Naive thymus-derived CD8-positive, alpha-beta T cell (primary cell): ENCODE results near the gene MTA1. TPM values are rescaled to one million over a fixed set of nuclear protein-coding genes. Genes with fewer than 3 reads are reported as not detected.

Experiments used
- ATAC-seq, 2 donors: fragments of 150-1000 bp; cut with Tn5 transposase in 1 of 2; sonication (Bioruptor Pico), chemical (Tn5 transposase) in 1 of 2; 1 replicate in 1 of 2; 2 replicates in 1 of 2; pipeline ENCODE4 v1.10.0; 2021; ENCODE audit warnings: mild to moderate bottlenecking in 2 of 2, moderate library complexity in 2 of 2
- POLR2A ChIA-PET: fragments of 350-600 bp; sonication (Branson Sonifier 250); formaldehyde crosslinking; loops from one replicate; lab custom pipeline; 2021; ENCODE audit warnings: antibody characterized with exemption; lab: Charles Lee
- DNase-seq, 10 donors: peaks; one replicate each; pipeline versions ENCODE4 v3.0.0 to v3.0.0-alpha.2; 2020 to 2022
- H3K27ac Mint-ChIP-seq, 10 donors: one replicate each; pipeline ENCODE4 v1.8.0; 2020 to 2022; ENCODE audit warnings: mild to moderate bottlenecking in 10 of 10, mixed read lengths in 10 of 10, moderate library complexity in 4 of 10, inconsistent platforms in 1 of 10
- H3K27me3 Mint-ChIP-seq, 5 donors: one replicate each; pipeline ENCODE4 v1.8.0; 2021 to 2022; ENCODE audit warnings: mixed read lengths in 5 of 5
- H3K36me3 Mint-ChIP-seq, 3 donors: one replicate each; pipeline ENCODE4 v1.8.0; 2020 to 2022; ENCODE audit warnings: mixed read lengths in 3 of 3, mild to moderate bottlenecking in 2 of 3, inconsistent platforms in 1 of 3
- H3K4me1 Mint-ChIP-seq, 4 donors: one replicate each; pipeline ENCODE4 v1.8.0; 2021 to 2022; ENCODE audit warnings: mixed read lengths in 4 of 4
- H3K4me3 Mint-ChIP-seq, 10 donors: one replicate each; pipeline ENCODE4 v1.8.0; 2020 to 2022; ENCODE audit warnings: mild to moderate bottlenecking in 10 of 10, mixed read lengths in 10 of 10, moderate library complexity in 6 of 10, inconsistent platforms in 1 of 10
- H3K9me3 Mint-ChIP-seq, 9 donors: one replicate each; pipeline ENCODE4 v1.8.0; 2020 to 2022; ENCODE audit warnings: mixed read lengths in 9 of 9, mild to moderate bottlenecking in 3 of 9, inconsistent platforms in 1 of 9, moderate library complexity in 1 of 9
- polyA plus RNA-seq, 3 donors: library from polyadenylated mRNA; unstranded; fragments of 300-500 nt; fragmentation: Illumina TruSeq; gene quantifications; one replicate each; pipeline ENCODE4 v1.2.3, GENCODE V29; 2021
- total RNA-seq, 8 experiments: library from RNA in 2 of 8; stranded (reverse) in 2 of 8; gene quantifications; one replicate each; pipeline ENCODE4 v1.2.3 and lab custom pipeline; 2021 to 2026

MTA1 gene
- total RNA-seq (100 to 1,000 TPM; 139 to 142 TPM), polyA plus RNA-seq (1 to 10 TPM; 3.1 to 6.5 (median 3.6) TPM), total RNA-seq (lab: John Stamatoyannopoulos, UW) (52.7 to 146 (median 78.8) reads per million in 6 experiments)

GRCh38 chr14:105419195-105420091 is at the start of gene MTA1:
Gene MTA1 (plus strand): TSS chr14:105419827. CDS start chr14:105420036, 209 bp downstream.
- POLR2A ChIA-PET, result interaction anchor here (1.1 to 1.6 kb wide), 2 partner anchors 29 to 51 kb away, joined by 3 to 4 read pairs; no protein-coding TSS in a partner anchor

GRCh38 chr14:105374389-105374788 is 45.2 kb upstream of the MTA1 start:
- H3K4me3 Mint-ChIP-seq, result no peak overlapping the region
- POLR2A ChIA-PET, result interaction anchor here (1.1 to 1.6 kb wide), 3 partner anchors 25 to 116 kb away, joined by 3 to 4 read pairs (median 3); no protein-coding TSS in a partner anchor
- peaks cover 12 to 18% (median 17%) of the 10 kb centered on the region in 4 donors for H3K4me1 Mint-ChIP-seq
- DNase-seq (no peak), ATAC-seq (no peak)
- no peaks in the 10 kb centered on the region for H3K9me3 Mint-ChIP-seq
- peaks cover 0 to 3% (median 0%) of the 10 kb centered on the region in 3 donors for H3K36me3 Mint-ChIP-seq
- H3K27me3 Mint-ChIP-seq, result peaks cover 0 to 2% (median 0%) of the 10 kb centered on the region in 5 donors
- H3K27ac Mint-ChIP-seq, result no peak overlapping the region

More at GRCh38 chr14:105419195-105420091, at the start of gene MTA1:
- H3K4me1 Mint-ChIP-seq, result peaks cover 12 to 36% (median 34%) of the 10 kb centered on the region in 4 donors
- ATAC-seq (peak; percentile 37 to 66), DNase-seq (peak in 7 of 10 donors; percentile 18 to 59 (median 40))
- peak within 1 kb of the TSS; percentile 80 to 94 (median 83) for H3K4me3 Mint-ChIP-seq
- H3K9me3 Mint-ChIP-seq, result no peaks in the 10 kb centered on the region
- peak within 1 kb of the TSS; percentile 80 to 94 (median 88) for H3K27ac Mint-ChIP-seq
- H3K36me3 Mint-ChIP-seq, result no peaks in the 10 kb centered on the region
- no peaks in the 10 kb centered on the region for H3K27me3 Mint-ChIP-seq

- POLR2A ChIA-PET, result no interaction called here
- Mint-ChIP-seq H3K4me3 (peak overlapping the region in 1 of 10 donors; percentile 4), H3K4me1 (peaks cover 12 to 17% (median 16%) of the 10 kb centered on the region in 4 donors)
These were observed 44.0 kb upstream of the MTA1 start for GRCh38 chr14:105375635-105376057.

GRCh38 chr14:105376521-105377440 is 42.8 kb upstream of the MTA1 start:
- no peaks in the 10 kb centered on the region for H3K9me3 Mint-ChIP-seq
- peaks cover 0 to 2% (median 0%) of the 10 kb centered on the region in 5 donors for H3K27me3 Mint-ChIP-seq
- H3K27ac Mint-ChIP-seq, result peak overlapping the region in 1 of 10 donors; percentile 9
- no peaks in the 10 kb centered on the region for H3K36me3 Mint-ChIP-seq
- no peak overlapping the region for H3K4me3 Mint-ChIP-seq
- POLR2A ChIA-PET, result no interaction called here
- ATAC-seq, result no peak
- peaks cover 7 to 14% (median 11%) of the 10 kb centered on the region in 4 donors for H3K4me1 Mint-ChIP-seq
- DNase-seq, result no peak

More at GRCh38 chr14:105375635-105376057, 44.0 kb upstream of the MTA1 start:
- ATAC-seq (peak in 1 of 2 donors; percentile 7), DNase-seq (no peak)
- H3K27ac Mint-ChIP-seq, result peak overlapping the region in 7 of 10 donors; percentile 16 to 83 (median 25)
- H3K9me3 Mint-ChIP-seq, result no peaks in the 10 kb centered on the region
- H3K27me3 Mint-ChIP-seq, result peaks cover 0 to 2% (median 0%) of the 10 kb centered on the region in 5 donors
- H3K36me3 Mint-ChIP-seq, result peaks cover 0 to 1% (median 0%) of the 10 kb centered on the region in 3 donors

- H3K4me1 Mint-ChIP-seq, result peaks cover 7 to 14% (median 11%) of the 10 kb centered on the region in 4 donors
- DNase-seq (no peak), ATAC-seq (no peak)
- H3K27ac Mint-ChIP-seq, result no peak overlapping the region
- POLR2A ChIA-PET, result no interaction called here
- H3K4me3 Mint-ChIP-seq, result no peak overlapping the region
- H3K27me3 Mint-ChIP-seq, result peaks cover 0 to 2% (median 0%) of the 10 kb centered on the region in 5 donors
- no peaks in the 10 kb centered on the region for H3K36me3 Mint-ChIP-seq
- no peaks in the 10 kb centered on the region for H3K9me3 Mint-ChIP-seq
These were observed 42.0 kb upstream of the MTA1 start for GRCh38 chr14:105377555-105378182.

GRCh38 chr14:105378199-105378598 is 41.4 kb upstream of the MTA1 start:
- H3K27me3 Mint-ChIP-seq, result peaks cover 0 to 2% (median 0%) of the 10 kb centered on the region in 5 donors
- no peak overlapping the region for H3K4me3 Mint-ChIP-seq
- DNase-seq (no peak), ATAC-seq (no peak)
- H3K9me3 Mint-ChIP-seq, result no peaks in the 10 kb centered on the region
- peaks cover 7 to 14% (median 11%) of the 10 kb centered on the region in 4 donors for H3K4me1 Mint-ChIP-seq
- no peaks in the 10 kb centered on the region for H3K36me3 Mint-ChIP-seq
- POLR2A ChIA-PET, result no interaction called here
- H3K27ac Mint-ChIP-seq, result peak overlapping the region in 1 of 10 donors; percentile 74

- Mint-ChIP-seq H3K4me3 (no peak overlapping the region), H3K27ac (no peak overlapping the region), H3K36me3 (peaks cover 0 to 2% (median 0%) of the 10 kb centered on the region in 3 donors), H3K9me3 (no peaks in the 10 kb centered on the region), H3K27me3 (peaks cover 0 to 2% (median 0%) of the 10 kb centered on the region in 5 donors), H3K4me1 (peaks cover 7 to 14% (median 11%) of the 10 kb centered on the region in 4 donors)
- no peak for DNase-seq
- POLR2A ChIA-PET, result no interaction called here
- ATAC-seq, result no peak
These were observed 40.5 kb upstream of the MTA1 start for GRCh38 chr14:105378873-105379685.

- ATAC-seq (no peak), DNase-seq (no peak)
- Mint-ChIP-seq H3K36me3 (peaks cover 0 to 2% (median 0%) of the 10 kb centered on the region in 3 donors), H3K27ac (no peak overlapping the region), H3K4me1 (peaks cover 7 to 14% (median 11%) of the 10 kb centered on the region in 4 donors), H3K27me3 (peaks cover 0 to 2% (median 0%) of the 10 kb centered on the region in 5 donors), H3K9me3 (no peaks in the 10 kb centered on the region), H3K4me3 (no peak overlapping the region)
- POLR2A ChIA-PET, result no interaction called here
These were observed 39.7 kb upstream of the MTA1 start for GRCh38 chr14:105379946-105380345.

- POLR2A ChIA-PET, result no interaction called here
- no peaks in the 10 kb centered on the region for H3K27me3 Mint-ChIP-seq
These were observed 38.9 kb upstream of the MTA1 start for GRCh38 chr14:105380756-105381155.

GRCh38 chr14:105381446-105382342 is 37.9 kb upstream of the MTA1 start:
- POLR2A ChIA-PET, result no interaction called here
- no peaks in the 10 kb centered on the region for H3K9me3 Mint-ChIP-seq
- no peak overlapping the region for H3K4me3 Mint-ChIP-seq
- H3K27me3 Mint-ChIP-seq, result no peaks in the 10 kb centered on the region
- peaks cover 0 to 4% (median 1%) of the 10 kb centered on the region in 4 donors for H3K4me1 Mint-ChIP-seq
- DNase-seq, result no peak
- ATAC-seq, result no peak
- H3K36me3 Mint-ChIP-seq, result peaks cover 0 to 2% (median 0%) of the 10 kb centered on the region in 3 donors
- H3K27ac Mint-ChIP-seq, result no peak overlapping the region

More at GRCh38 chr14:105380756-105381155, 38.9 kb upstream of the MTA1 start:
- H3K4me1 Mint-ChIP-seq, result peaks cover 4 to 9% (median 7%) of the 10 kb centered on the region in 4 donors
- H3K9me3 Mint-ChIP-seq, result no peaks in the 10 kb centered on the region
- no peak for ATAC-seq
- no peak overlapping the region for H3K4me3 Mint-ChIP-seq
- no peak for DNase-seq
- no peak overlapping the region for H3K27ac Mint-ChIP-seq
- peaks cover 0 to 2% (median 0%) of the 10 kb centered on the region in 3 donors for H3K36me3 Mint-ChIP-seq
